Measurements from ENCODE around the gene DLG2.

Gene DLG2

DNA sequence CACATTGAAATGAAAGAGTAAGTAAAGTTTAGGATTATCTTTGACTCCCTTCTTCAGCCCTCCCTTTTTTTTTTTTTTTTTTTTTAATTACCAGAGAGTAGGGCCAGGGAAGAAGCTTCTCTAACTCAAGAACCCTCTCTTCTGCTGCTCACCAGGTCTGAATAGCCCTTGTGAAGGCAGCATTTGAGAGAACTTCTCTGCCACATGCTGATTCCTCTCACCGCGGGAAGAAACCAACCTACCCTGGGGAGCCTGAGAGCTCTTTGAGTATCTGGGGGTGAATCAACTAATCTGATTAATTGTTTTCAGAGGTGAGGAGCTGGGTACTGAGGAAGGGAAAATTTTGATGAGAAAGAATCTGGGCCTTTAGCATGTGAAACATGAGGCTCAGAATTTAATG is 1906.5 kb downstream of the DLG2 start:
- Histone ChIP-seq H2AFZ (ENCODE audit: low read depth, low read length) (no peak overlapping the region), H3K79me2 (ENCODE audit: low read length) (no peaks in the 10 kb centered on the region), H4K20me1 (ENCODE audit: insufficient read depth, low read length) (no peaks in the 10 kb centered on the region), H3K4me1 (ENCODE audit: low read length) (peaks cover 25% of the 10 kb centered on the region), H3K27ac (ENCODE audit: low read length) (no peak overlapping the region), H3K36me3 (replicated peaks; ENCODE audit: low read depth, low read length) (no peaks in the 10 kb centered on the region), H3K27me3 (ENCODE audit: low read depth, low read length) (peaks cover 10% of the 10 kb centered on the region), H3K4me3 (ENCODE audit: low read length) (no peak overlapping the region), H3K4me2 (ENCODE audit: low read length) (no peak overlapping the region), H3K9me3 (ENCODE audit: insufficient read depth, low read length) (no peaks in the 10 kb centered on the region), H3K9ac (ENCODE audit: low read length) (no peak overlapping the region)
- TF ChIP-seq CTCF (IDR thresholded peaks at IDR 0.05; ENCODE audit: low read depth, low read length) (no peak), EZH2phosphoT487 (IDR thresholded peaks at IDR 0.05; ENCODE audit: low read depth) (no peak)

- Histone ChIP-seq H3K4me1 (ENCODE audit: low read length) (peaks cover 5% of the 10 kb centered on the region), H3K27ac (ENCODE audit: low read length) (no peak overlapping the region), H2AFZ (ENCODE audit: low read depth, low read length) (no peak overlapping the region), H3K27me3 (ENCODE audit: low read depth, low read length) (no peaks in the 10 kb centered on the region), H3K9ac (ENCODE audit: low read length) (no peak overlapping the region), H3K4me3 (ENCODE audit: low read length) (no peak overlapping the region), H3K4me2 (ENCODE audit: low read length) (no peak overlapping the region), H3K9me3 (ENCODE audit: insufficient read depth, low read length) (no peaks in the 10 kb centered on the region), H3K36me3 (replicated peaks; ENCODE audit: low read depth, low read length) (no peaks in the 10 kb centered on the region), H4K20me1 (ENCODE audit: insufficient read depth, low read length) (no peaks in the 10 kb centered on the region), H3K79me2 (ENCODE audit: low read length) (no peaks in the 10 kb centered on the region)
- TF ChIP-seq EZH2phosphoT487 (IDR thresholded peaks at IDR 0.05; ENCODE audit: low read depth), result no peak
Measured at GRCh38 chr11:83717537-83717936, 1909.6 kb downstream of the DLG2 start.

DNA sequence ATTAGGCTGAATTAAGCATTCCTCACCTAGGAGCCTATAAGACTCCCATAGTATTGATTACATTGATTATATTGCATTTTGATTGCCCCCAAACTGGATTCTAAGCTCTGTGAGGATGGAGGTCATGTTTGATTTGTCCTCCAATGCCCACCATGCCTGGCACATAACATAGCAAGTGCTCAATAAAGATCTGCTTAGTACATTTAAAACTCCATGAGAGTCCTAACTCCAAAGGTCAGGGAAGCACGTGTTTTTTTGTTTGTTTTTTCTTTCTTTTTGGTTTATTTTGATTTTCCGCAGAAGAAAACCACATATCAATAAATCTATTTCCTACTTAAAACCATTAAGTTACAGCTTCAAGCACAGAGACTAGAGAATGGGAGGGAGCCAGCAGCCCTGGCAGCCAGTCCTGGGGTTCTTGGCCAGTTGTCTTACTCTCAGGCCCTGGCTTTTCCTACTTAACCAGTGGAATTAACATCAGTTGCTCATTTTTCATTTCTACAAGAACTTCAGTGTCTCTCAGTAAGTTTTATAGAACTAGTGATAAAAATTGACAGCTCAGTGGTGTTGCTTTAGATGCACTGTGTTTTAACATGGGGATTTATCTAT is 1911.1 kb downstream of the DLG2 start:
- Histone ChIP-seq H3K27ac (ENCODE audit: low read length) (no peak overlapping the region), H3K9ac (ENCODE audit: low read length) (no peak overlapping the region), H2AFZ (ENCODE audit: low read depth, low read length) (no peak overlapping the region), H4K20me1 (ENCODE audit: insufficient read depth, low read length) (no peaks in the 10 kb centered on the region), H3K4me2 (ENCODE audit: low read length) (no peak overlapping the region), H3K4me3 (ENCODE audit: low read length) (no peak overlapping the region), H3K36me3 (replicated peaks; ENCODE audit: low read depth, low read length) (no peaks in the 10 kb centered on the region), H3K9me3 (ENCODE audit: insufficient read depth, low read length) (no peaks in the 10 kb centered on the region), H3K4me1 (ENCODE audit: low read length) (no peaks in the 10 kb centered on the region), H3K27me3 (ENCODE audit: low read depth, low read length) (no peaks in the 10 kb centered on the region), H3K79me2 (ENCODE audit: low read length) (no peaks in the 10 kb centered on the region)
- no peak for TF ChIP-seq EZH2phosphoT487 (IDR thresholded peaks at IDR 0.05; ENCODE audit: low read depth)
- no peak for TF ChIP-seq CTCF (IDR thresholded peaks at IDR 0.05; ENCODE audit: low read depth, low read length)

DNA sequence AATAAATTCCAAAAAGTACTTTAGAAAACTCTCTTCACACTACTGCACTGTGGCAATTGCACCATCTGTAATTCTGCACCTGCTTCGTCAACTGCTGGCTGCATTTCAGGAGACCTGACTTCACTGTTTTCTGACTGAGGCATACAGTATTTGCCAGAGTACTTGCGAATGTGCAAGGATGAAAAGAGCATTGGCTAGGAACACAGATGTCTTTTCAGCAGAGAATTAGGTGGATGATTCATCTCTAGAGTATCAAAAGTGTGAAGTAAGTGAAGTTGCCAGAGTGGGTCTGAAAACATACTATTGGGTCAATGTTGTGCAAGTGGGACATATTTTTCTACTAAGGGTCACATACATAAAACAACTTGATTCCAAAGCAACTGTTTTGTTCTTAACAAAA is 1913.4 kb downstream of the DLG2 start:
- H3K9ac ChIP-seq (ENCODE audit: low read length), result no peak overlapping the region
- no peak overlapping the region for H3K4me3 ChIP-seq (ENCODE audit: low read length)
- no peak overlapping the region for H3K4me2 ChIP-seq (ENCODE audit: low read length)
- no peaks in the 10 kb centered on the region for H3K36me3 ChIP-seq (replicated peaks; ENCODE audit: low read depth, low read length)
- no peak overlapping the region for H2AFZ ChIP-seq (ENCODE audit: low read depth, low read length)
- no peaks in the 10 kb centered on the region for H3K9me3 ChIP-seq (ENCODE audit: insufficient read depth, low read length)
- H3K79me2 ChIP-seq (ENCODE audit: low read length), result no peaks in the 10 kb centered on the region
- no peaks in the 10 kb centered on the region for H4K20me1 ChIP-seq (ENCODE audit: insufficient read depth, low read length)
- H3K27ac ChIP-seq (ENCODE audit: low read length), result no peak overlapping the region
- H3K4me1 ChIP-seq (ENCODE audit: low read length), result peaks cover 7% of the 10 kb centered on the region
- no peaks in the 10 kb centered on the region for H3K27me3 ChIP-seq (ENCODE audit: low read depth, low read length)
- TF ChIP-seq EZH2phosphoT487 (IDR thresholded peaks at IDR 0.05; ENCODE audit: low read depth) (no peak), CTCF (IDR thresholded peaks at IDR 0.05; ENCODE audit: low read depth, low read length) (no peak)
